RKO (cell line): ENCODE data around the gene BRF1.
"Not testable (repeated sequence)": the region's sequence is repeated elsewhere in the genome, so short reads cannot be mapped to it uniquely, and the experiment has no call there.

Source experiments
- DNase-seq: peaks from one replicate; pipeline ENCODE4 v3.0.0-alpha.2; 2016; ENCODE audit warnings: low spot score

The BRF1 gene

DNA sequence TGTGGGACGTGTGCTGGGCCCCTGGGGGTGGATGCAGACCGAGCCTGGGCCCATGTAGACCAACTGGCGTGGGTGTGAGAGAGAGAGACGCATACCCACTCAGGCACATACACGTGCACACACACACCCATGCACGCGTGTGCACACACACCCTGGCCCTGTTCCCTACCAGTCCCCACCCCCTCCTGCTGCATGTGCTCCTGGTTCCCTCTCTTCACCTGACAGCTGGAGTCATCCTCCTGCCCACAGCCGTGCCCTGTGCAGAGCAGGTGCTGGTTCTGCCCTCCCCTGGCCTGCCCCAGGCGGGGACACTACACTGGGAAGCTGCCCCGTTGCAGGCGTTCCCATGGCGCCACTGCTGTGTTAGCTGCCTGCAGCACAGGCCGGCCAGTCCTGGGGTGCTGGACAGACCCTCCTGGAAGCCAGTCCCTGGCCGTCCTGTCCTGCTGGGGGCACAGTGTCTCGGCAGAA, 32.3 kb upstream of the BRF1 start:
- DNase-seq, result no peak

- no peak for DNase-seq
Measured at GRCh38 chr14:105332350-105332874, 31.6 kb upstream of the BRF1 start.

- DNase-seq, result no peak
Measured at GRCh38 chr14:105331575-105332349, 31.0 kb upstream of the BRF1 start.

DNA sequence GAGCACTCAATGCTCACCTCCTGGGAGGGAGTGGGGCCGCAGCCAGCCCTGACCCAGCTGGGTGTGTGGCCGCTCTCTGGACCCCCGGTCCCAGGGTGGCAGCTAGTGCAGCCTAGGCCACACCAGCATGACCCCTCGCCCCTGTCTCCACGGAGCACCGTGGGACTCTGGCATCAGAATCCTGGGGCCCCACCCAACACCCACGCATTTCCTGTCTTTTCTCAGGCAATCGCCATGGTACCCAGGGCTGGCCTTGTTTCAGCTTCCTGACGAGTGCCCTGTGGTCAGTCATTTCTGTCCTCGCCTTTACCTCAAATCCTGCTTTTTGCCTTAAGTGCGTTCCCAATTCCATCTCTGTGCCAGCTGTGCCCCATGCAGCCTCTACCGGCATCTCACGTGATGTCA, 29.7 kb upstream of the BRF1 start:
- DNase-seq, result peak; percentile 14

DNA sequence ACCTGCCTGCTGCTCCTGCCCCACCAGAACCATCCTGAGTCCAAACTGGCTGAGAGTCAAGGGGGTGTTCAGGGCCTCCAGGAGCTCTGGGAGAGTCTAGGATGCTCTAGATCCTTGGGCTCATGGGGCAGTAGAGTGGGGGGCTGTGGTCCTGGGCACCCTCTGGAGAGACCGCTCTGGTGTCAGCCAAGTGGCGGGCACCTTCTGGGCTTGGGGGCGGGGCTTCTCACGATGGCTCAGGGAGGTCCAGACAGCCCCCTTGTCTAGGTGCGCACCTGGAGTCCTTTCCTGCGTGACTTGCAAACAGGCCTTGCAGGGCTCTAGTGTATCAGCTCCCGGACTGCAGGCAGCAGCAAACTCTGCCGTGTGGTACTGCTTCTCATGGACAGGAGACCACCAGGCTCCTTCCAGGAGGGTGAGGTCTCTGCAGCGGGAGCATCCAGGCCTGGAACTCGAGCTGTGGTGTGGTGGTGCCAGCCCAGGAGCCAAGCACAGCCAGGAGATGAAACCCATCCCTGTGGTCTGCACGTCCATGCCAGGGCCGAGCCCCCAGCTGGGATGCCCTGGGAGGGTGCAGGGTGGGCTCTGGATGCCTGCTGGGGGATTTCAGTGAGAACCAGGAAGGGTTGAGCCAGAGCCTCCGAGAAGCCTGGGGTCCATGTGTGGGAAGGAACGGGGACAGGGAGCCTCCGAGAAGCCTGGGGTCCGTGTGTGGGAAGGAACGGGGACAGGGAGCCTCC, 28.8 kb upstream of the BRF1 start:
- DNase-seq, result no peak

DNA sequence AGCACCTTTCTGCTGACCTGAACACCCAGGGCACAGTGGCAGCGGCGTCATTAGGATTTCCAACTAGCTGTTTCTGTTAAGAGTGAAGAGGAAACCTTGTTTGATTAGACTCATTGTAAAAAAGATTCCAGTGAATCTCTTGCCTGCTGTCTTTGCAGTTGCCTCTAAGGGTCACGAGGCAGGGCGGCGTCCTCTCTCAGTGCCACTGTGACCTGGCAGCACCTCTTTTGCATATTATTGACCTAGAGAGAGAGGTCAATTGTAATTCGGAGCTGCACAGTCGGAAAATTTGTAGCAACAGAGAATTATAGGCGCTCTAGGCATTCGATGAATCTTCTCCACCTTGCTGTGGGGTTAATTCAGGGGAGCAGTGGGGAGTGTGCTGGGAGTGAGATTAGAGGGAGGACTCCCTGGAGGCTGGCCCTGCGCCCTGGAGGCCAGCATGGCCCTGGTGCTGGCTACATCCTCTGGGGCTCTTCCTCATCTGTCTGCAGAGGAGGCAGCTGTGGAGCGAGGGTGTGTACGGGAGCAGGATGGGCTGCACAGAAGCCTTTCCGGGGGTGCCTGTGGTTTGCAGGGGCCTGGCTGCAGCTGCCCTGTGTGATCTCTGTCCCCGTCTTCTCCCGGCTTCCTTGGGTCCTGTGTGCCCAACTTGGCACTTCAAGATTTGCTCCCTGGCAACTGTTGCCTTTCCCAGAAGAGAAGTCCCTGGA, 28.0 kb upstream of the BRF1 start:
- DNase-seq, result no peak

- no peak for DNase-seq
Measured at GRCh38 chr14:105328070-105328677, 27.4 kb upstream of the BRF1 start.

GRCh38 chr14:105327695-105328045, 26.9 kb upstream of the BRF1 start:
- DNase-seq, result not testable (repeated sequence)

DNA sequence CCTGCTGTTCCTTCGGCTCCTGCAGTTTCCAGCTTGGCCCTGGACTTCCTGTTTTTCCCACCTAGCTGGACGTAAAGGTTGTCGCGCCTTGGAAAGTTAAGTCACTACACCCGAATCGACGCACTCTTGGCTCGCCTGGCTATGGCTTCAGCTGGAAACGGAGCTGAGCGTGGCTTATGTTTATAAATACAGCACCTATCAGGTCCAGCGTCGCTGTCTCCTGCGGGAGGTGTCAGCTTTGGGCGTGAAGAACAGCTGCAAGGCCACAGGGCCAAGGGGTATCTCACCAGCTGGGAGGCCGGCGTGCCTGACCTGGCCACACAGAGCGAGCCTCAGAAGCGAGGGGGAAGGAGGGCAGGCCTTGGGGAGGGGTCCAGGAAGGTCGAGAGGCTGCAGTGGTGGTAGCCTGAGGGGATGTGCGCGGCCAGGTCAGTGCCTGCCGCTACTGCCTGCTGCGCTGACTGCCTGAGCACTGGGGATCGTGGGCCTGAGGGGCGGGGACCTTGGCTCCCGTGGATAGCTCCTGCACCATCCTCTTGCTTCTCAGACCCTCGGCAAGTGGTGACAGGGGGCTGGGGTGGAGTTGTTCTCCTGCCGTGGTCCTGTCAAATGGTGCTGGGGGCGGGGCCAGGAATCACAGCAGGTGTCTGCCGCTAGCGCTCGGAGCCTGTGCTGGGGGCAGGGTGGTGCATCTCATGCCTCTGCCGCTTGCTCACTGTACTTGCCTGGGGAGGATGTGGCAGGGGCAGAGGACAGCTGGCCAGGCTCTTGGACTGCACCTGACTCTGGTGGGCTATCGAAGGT, 26.3 kb upstream of the BRF1 start:
- DNase-seq, result no peak

DNA sequence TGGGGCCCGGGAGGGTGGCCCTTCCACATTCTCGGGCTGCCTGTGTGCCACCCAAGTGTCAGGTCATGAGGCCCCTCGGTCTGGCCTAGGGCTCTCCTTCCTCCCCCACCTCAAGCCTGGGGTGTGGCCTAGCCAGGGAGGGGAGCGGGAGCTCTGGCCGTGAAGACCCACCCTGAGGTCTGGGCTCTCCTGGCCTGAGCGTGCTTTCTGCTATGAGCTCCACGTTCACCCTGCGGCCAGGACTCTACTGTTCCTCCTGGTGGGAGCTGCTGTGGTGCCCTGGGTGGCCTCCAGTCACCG, 25.7 kb upstream of the BRF1 start:
- DNase-seq, result no peak

DNA sequence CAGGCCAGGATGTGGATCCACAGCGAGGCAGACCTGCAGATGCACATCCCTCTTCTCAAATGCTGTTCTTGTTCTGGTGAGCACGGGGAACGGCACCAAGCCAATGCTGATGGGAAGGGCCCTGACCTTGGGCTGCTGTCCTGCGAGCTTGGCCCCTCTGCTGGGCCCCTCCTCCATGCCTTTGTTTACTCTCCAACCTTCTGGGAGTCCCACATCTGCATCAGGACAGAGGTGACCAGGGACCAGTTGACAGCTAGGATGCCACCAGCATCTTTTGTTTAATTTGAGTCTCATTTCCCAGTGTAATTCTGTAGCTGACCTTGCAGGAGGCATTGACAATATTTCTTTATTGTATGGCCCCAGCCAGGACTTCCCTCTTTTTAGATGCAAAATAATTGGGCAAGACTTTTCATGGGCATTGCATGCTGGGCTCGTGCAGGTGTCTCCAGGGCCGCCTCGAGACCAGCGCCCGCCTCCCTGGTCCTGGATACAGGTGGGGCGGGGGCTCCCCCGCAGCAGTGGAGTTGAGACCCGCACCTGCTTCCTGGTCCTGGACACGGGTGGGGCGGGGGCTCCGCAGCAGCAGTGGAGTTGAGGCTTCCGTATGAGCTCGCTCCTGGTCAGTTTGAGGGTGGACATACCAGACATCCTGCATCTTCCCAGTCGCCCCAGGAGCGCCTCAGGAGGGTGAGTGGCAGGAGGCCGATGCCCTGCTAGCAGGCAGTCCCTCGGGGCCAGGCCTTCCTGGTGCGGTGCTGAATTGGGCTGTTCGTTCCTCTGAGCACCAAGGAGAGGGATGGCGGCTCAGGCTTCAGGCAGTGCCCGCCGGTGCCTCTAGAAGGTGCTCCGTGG, 25.1 kb upstream of the BRF1 start:
- DNase-seq, result no peak

DNA sequence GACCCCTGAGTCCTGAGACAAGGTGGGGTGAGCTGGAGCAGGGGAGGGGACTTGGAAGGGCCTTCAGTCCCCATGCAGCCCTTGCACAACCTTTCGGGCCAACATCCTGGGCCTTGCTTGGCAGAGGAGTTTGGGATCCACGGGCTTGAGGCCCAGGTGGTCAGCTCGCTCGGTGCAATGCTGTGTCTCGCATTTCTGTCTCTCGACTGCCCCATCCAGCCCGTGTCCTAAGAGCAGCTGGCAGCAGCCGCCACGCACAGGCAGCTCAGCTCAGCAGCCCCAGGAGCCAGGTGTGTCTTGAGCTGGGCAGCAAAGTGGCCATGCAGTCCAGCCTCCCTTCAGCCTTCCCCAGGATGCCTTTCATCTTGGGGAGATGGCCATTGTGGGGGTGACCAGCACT, 24.5 kb upstream of the BRF1 start:
- DNase-seq, result no peak

- no peak for DNase-seq
Measured at GRCh38 chr14:105324871-105325270, 24.1 kb upstream of the BRF1 start.

- DNase-seq, result no peak
Measured at GRCh38 chr14:105324080-105324778, 23.4 kb upstream of the BRF1 start.

- no peak for DNase-seq
Measured at GRCh38 chr14:105323663-105324062, 22.9 kb upstream of the BRF1 start.

GRCh38 chr14:105322791-105323556, 22.2 kb upstream of the BRF1 start:
- DNase-seq, result no peak

- peak; percentile 48 for DNase-seq
Measured at GRCh38 chr14:105317546-105317945, 16.7 kb upstream of the BRF1 start.

GRCh38 chr14:105316968-105317510, 16.2 kb upstream of the BRF1 start:
- DNase-seq, result no peak

- no peak for DNase-seq
Measured at GRCh38 chr14:105316577-105316941, 15.8 kb upstream of the BRF1 start.
